VCaP (cell line): ENCODE data around the gene SPDYC.
A peak's percentile ranks its signal among the peaks of the same experiment; 100 is the strongest.

Experiments used
- H3K27ac ChIP-seq: fragments of 450-650 bp; 2 replicates; pipeline ENCODE4 v1.5.1; 2017
- CTCF ChIP-seq: fragments of 450-650 bp; conservative IDR thresholded peaks from 2 replicates; pipeline ENCODE4 v1.5.1; 2017; ENCODE audit warnings: mild to moderate bottlenecking, moderate library complexity

Gene SPDYC

GRCh38 chr11:65180877-65181568 is 11.0 kb downstream of the SPDYC start:
- peak; percentile 94 for TF ChIP-seq CTCF
- peak overlapping the region; percentile 90 for H3K27ac ChIP-seq

- TF ChIP-seq CTCF: no peak
- H3K27ac ChIP-seq: peak within 1 kb of the TSS; percentile 90
Observed at GRCh38 chr11:65181569-65182257, 11.7 kb downstream of the SPDYC start, which contains the start of gene CAPN1. Gene CAPN1 (plus strand): TSS chr11:65181928. CDS start chr11:65182702, 774 bp downstream.

GRCh38 chr11:65182258-65183170 is 12.5 kb downstream of the SPDYC start:
- no peak for TF ChIP-seq CTCF
- peak overlapping the region; percentile 90 for H3K27ac ChIP-seq

GRCh38 chr11:65183201-65183891 is 13.3 kb downstream of the SPDYC start:
- no peak for TF ChIP-seq CTCF
- H3K27ac ChIP-seq: peak overlapping the region; percentile 90

- no peak overlapping the region for H3K27ac ChIP-seq
- no peak for TF ChIP-seq CTCF
Observed at GRCh38 chr11:65184146-65184545, 14.1 kb downstream of the SPDYC start.

GRCh38 chr11:65185171-65185570 is 15.1 kb downstream of the SPDYC start:
- no peak for TF ChIP-seq CTCF
- H3K27ac ChIP-seq: no peak overlapping the region
